ENCODE data around the gene CD2.

The CD2 gene

DNA sequence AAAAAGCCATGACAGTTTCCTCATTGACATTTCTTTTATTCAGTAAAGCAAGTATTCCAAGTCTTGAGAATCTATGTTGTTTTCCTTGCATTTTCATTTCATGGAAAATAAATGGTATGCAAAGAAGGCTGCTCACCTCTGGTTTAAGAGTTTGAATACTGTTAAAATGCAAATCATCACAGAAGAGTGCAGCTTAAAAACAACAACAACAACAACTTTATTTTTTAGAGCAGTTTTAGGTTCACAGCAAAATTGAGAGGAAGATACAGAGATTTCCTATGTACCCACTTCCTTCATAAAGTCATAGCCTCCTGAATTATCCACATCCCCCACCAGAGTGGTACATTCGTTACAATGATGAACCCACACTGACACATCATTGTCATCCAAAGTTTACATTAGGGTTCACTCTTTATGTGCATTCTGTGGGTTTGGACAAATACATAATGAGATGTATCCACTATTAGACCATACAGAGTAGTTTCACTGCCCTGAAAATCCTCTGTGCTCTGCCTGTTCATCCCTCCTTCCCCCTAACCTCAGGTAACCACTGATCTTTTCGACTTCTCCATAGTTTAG is 39.2 kb downstream of the CD2 start:
- Histone ChIP-seq H3K36me3 (no peaks in the 10 kb centered on the region), H3K27me3 (peaks cover 0 to 2% of the 10 kb centered on the region in 2 donors), H3K27ac (no peak overlapping the region), H3K9me3 (no peaks in the 10 kb centered on the region), H3K4me3 (no peak overlapping the region), H3K4me1 (no peaks in the 10 kb centered on the region)
- intact Hi-C loops (cut with DNase I; ENCODE audit: low total_unique reads) = no loop called here
- DNase-seq = no peak
- TF ChIP-seq, protein P1, sequence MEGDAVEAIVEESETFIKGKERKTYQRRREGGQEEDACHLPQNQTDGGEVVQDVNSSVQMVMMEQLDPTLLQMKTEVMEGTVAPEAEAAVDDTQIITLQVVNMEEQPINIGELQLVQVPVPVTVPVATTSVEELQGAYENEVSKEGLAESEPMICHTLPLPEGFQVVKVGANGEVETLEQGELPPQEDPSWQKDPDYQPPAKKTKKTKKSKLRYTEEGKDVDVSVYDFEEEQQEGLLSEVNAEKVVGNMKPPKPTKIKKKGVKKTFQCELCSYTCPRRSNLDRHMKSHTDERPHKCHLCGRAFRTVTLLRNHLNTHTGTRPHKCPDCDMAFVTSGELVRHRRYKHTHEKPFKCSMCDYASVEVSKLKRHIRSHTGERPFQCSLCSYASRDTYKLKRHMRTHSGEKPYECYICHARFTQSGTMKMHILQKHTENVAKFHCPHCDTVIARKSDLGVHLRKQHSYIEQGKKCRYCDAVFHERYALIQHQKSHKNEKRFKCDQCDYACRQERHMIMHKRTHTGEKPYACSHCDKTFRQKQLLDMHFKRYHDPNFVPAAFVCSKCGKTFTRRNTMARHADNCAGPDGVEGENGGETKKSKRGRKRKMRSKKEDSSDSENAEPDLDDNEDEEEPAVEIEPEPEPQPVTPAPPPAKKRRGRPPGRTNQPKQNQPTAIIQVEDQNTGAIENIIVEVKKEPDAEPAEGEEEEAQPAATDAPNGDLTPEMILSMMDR (IDR thresholded peaks at IDR 0.05) = no peak

DNA sequence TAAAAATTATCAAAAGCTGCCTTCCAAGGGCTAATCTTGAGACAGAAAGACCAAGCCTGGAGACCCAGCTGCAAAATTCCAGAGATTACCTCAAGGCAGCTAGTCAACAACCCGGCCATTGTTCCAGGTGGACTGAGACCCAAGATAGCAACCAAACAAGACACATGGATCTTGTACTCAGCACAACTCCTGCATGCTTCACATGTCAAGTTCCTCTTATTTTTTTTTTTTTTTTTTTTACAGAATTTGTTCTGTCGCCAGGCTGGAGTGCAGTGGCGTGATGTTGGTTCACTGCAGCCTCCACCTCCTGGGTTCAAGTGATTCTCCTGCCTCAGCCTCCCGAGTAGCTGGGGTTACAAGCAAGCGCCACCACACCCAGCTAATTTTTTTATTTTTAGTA is 40.1 kb downstream of the CD2 start:
- H3K4me1 ChIP-seq = no peaks in the 10 kb centered on the region
- peaks cover 0 to 2% of the 10 kb centered on the region in 2 donors for H3K27me3 ChIP-seq
- intact Hi-C loops (cut with DNase I; ENCODE audit: low total_unique reads) = no loop called here
- no peak overlapping the region for H3K4me3 ChIP-seq
- DNase-seq = no peak
- H3K27ac ChIP-seq = no peak overlapping the region
- TF ChIP-seq, protein P1 (IDR thresholded peaks at IDR 0.05) = no peak
- H3K9me3 ChIP-seq = no peaks in the 10 kb centered on the region
- no peaks in the 10 kb centered on the region for H3K36me3 ChIP-seq

DNA sequence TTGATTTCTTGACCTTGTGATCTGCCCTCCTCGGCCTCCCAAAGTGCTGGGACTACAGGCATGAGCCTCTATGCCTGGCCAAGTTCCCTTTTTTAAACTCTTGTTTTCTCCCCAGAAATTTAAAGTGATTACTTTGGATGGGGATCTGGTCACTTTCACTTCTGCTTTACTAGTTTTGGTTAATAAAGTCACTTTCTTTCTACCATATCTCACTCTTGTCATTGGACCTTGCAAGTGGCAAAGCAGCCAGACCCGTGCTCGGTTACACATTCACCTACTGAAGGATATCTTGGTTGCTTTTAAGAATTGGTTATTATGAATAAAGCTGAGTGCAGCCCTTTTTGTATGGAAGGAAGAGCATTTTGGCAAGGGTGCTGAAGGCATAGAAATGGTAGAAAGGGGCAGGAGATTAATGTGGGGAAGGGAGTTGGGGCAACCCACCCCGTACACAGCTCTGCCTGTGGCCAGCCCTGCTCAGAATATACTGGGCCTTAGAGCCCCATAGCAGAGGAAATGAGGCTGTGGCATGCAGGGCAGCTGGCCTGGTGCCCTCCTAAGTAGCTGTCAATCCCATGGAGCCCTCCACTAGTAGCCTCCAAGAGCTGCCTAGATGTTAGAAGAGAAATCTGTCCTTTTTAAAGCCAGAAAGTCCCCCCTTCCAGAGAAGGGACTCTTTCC is 40.7 kb downstream of the CD2 start:
- intact Hi-C loops (cut with DNase I; ENCODE audit: low total_unique reads) = no loop called here
- TF ChIP-seq, protein P1 (IDR thresholded peaks at IDR 0.05) = no peak
- H3K4me1 ChIP-seq = no peaks in the 10 kb centered on the region
- H3K9me3 ChIP-seq = no peaks in the 10 kb centered on the region
- DNase-seq = no peak
- no peaks in the 10 kb centered on the region for H3K36me3 ChIP-seq
- no peak overlapping the region for H3K4me3 ChIP-seq
- no peak overlapping the region for H3K27ac ChIP-seq
- peaks cover 0 to 2% of the 10 kb centered on the region in 2 donors for H3K27me3 ChIP-seq

DNA sequence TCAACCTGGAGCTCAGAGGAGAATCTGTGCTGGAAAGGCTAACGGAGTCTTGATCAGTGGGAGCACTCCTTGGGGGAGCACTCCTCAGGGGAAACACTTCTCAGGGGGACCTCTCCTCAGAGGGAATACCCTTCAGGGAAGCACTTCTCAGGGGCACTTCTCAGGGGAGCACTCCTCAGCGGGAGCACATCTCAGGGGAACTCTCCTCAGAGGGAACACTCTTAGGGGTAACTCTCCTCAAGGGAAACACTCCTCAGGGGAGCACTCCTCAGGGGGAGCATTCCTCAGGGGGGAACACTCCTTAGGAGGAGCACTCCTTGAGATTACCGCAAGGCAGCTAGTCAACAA is 41.2 kb downstream of the CD2 start:
- Histone ChIP-seq H3K27ac (no peak overlapping the region), H3K4me3 (no peak overlapping the region), H3K4me1 (no peaks in the 10 kb centered on the region), H3K9me3 (no peaks in the 10 kb centered on the region), H3K27me3 (peaks cover 0 to 2% of the 10 kb centered on the region in 2 donors), H3K36me3 (no peaks in the 10 kb centered on the region)
- no peak for DNase-seq
- intact Hi-C loops (cut with DNase I; ENCODE audit: low total_unique reads) = no loop called here
- TF ChIP-seq, protein P1 (IDR thresholded peaks at IDR 0.05) = no peak

DNA sequence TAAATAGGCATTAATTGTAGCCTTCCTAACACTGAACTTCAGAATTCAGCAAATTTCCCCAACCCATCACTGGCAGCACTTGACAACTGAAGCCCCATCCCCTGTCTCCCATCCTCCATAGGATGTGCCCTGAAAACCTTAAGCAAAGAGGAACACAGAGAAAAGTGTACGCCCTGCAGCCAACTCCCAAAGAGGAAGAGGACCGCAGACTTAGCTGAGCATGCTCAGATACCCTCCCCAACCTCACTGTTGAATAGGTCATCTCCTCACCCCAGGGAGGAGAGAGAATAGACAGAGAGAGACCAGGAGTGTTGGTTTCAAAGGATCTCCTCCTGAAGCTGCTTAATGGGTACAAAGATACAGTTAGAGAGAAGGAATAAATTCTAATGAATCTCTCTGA is 50.5 kb downstream of the CD2 start:
- TF ChIP-seq, protein P1 (IDR thresholded peaks at IDR 0.05) = no peak
- Histone ChIP-seq H3K4me3 (no peak overlapping the region), H3K9me3 (no peaks in the 10 kb centered on the region), H3K36me3 (no peaks in the 10 kb centered on the region), H3K4me1 (no peaks in the 10 kb centered on the region), H3K27ac (no peak overlapping the region), H3K27me3 (no peaks in the 10 kb centered on the region)
- intact Hi-C loops (cut with DNase I; ENCODE audit: low total_unique reads) = no loop called here
- DNase-seq = no peak
